H1 (cell line): ENCODE data around the gene SLC38A10. TPM values are rescaled to one million over a fixed set of nuclear protein-coding genes. Genes with fewer than 3 reads are reported as not detected.

Experiments used
- CTCF ChIA-PET: fragments of 300-600 bp; sonication (Branson Sonifier 250); formaldehyde crosslinking; loops from one replicate; lab custom pipeline; 2021; ENCODE audit not compliant: partially characterized antibody; lab: Charles Lee
- POLR2A ChIA-PET: fragments of 300-600 bp; sonication (Branson Sonifier 250); formaldehyde crosslinking; loops from one replicate; lab custom pipeline; 2021; ENCODE audit warnings: inconsistent platforms; ENCODE audit not compliant: partially characterized antibody; lab: Charles Lee
- DNase-seq, 2 experiments: peaks; one replicate each; pipeline versions ENCODE4 v3.0.0 to v3.0.0-alpha.2; 2010 to 2022; ENCODE audit warnings: low spot score in 2 of 2, low read depth in 1 of 2, mixed read lengths in 1 of 2
- FAIRE-seq: peaks from 2 replicates; lab custom pipeline; 2011; peaks lifted over from hg19 to GRCh38; lab: Jason Lieb, UNC
- H2AFZ ChIP-seq: 2 replicates; pipeline ENCODE4 v1.8.1; 2012; ENCODE audit warnings: low read length, inconsistent platforms
- H2AK5ac ChIP-seq: 2 replicates; pipeline ENCODE4 v1.6.1; 2013; ENCODE audit warnings: low read depth, low read length
- H2BK120ac ChIP-seq: replicated peaks from 2 replicates; pipeline ENCODE3; 2013; ENCODE audit warnings: low read depth, low read length, inconsistent platforms
- H2BK12ac ChIP-seq: 2 replicates; pipeline ENCODE4 v1.6.1; 2013; ENCODE audit warnings: low read depth, low read length
- H2BK15ac ChIP-seq: 2 replicates; pipeline ENCODE4 v1.6.1; 2013; ENCODE audit warnings: low read length
- H2BK20ac ChIP-seq: 2 replicates; pipeline ENCODE4 v1.6.1; 2013; ENCODE audit warnings: low read length
- H2BK5ac ChIP-seq: 2 replicates; pipeline ENCODE4 v1.6.1; 2013; ENCODE audit warnings: low read depth, low read length
- H3K14ac ChIP-seq: 2 replicates; pipeline ENCODE4 v1.6.1; 2013; ENCODE audit warnings: inconsistent platforms; ENCODE audit not compliant: insufficient read length
- H3K18ac ChIP-seq: 2 replicates; pipeline ENCODE4 v1.6.1; 2013; ENCODE audit warnings: low read length; ENCODE audit errors: extremely low read depth
- H3K23ac ChIP-seq: 2 replicates; pipeline ENCODE4 v1.6.1; 2013; ENCODE audit warnings: inconsistent platforms; ENCODE audit not compliant: insufficient read length
- H3K23me2 ChIP-seq: 2 replicates; pipeline ENCODE4 v1.6.1; 2013; ENCODE audit warnings: low read depth, low read length
- H3K27ac ChIP-seq: 2 replicates; pipeline ENCODE4 v1.6.1; 2011; ENCODE audit warnings: low read depth, low read length, inconsistent platforms
- H3K27me3 ChIP-seq, 4 experiments: replicated peaks in 1 of 4; 1 replicate in 1 of 4; 2 replicates in 3 of 4; pipeline versions ENCODE4 v1.6.1 to v1.8.1; 2011 to 2013; ENCODE audit warnings: low read length in 3 of 4, mild to moderate bottlenecking in 3 of 4, inconsistent platforms in 2 of 4, mixed read lengths in 2 of 4, moderate library complexity in 1 of 4; ENCODE audit not compliant: control insufficient read depth in 3 of 4, insufficient read depth in 3 of 4; ENCODE audit errors: extremely low read depth in 1 of 4
- H3K36me3 ChIP-seq, 4 experiments: 2 replicates each; pipeline versions ENCODE4 v1.6.1 to v1.8.1; 2011 to 2013; ENCODE audit warnings: mild to moderate bottlenecking in 4 of 4, low read length in 3 of 4, moderate library complexity in 2 of 4, control low read depth in 1 of 4, inconsistent platforms in 1 of 4; ENCODE audit not compliant: insufficient read depth in 4 of 4, control insufficient read depth in 2 of 4
- H3K4ac ChIP-seq: replicated peaks from 2 replicates; pipeline ENCODE3; 2013; ENCODE audit warnings: low read length, low read depth, mixed read lengths, inconsistent platforms; ENCODE audit not compliant: insufficient read length
- H3K4me1 ChIP-seq, 4 experiments: replicated peaks in 1 of 4; 1 replicate in 1 of 4; 2 replicates in 3 of 4; pipeline versions ENCODE4 v1.6.1 to v1.8.1; 2011 to 2013; ENCODE audit warnings: low read length in 3 of 4, inconsistent platforms in 2 of 4, mixed read lengths in 1 of 4; ENCODE audit not compliant: insufficient read depth in 4 of 4, control insufficient read depth in 3 of 4
- H3K4me2 ChIP-seq, 2 experiments: 2 replicates each; pipeline versions ENCODE4 v1.6.1 to v1.8.1; 2011 to 2013; ENCODE audit warnings: low read depth in 2 of 2, low read length in 2 of 2, control low read depth in 1 of 2, inconsistent platforms in 1 of 2, mild to moderate bottlenecking in 1 of 2; ENCODE audit not compliant: insufficient read depth in 1 of 2
- H3K4me3 ChIP-seq, 4 experiments: fragments of 200-600, 300-600 bp in 1 of 4; sonication (generic), shearing (Covaris generic), sonication (Bioruptor Twin) in 1 of 4; 2 replicates each; pipeline versions ENCODE4 v1.5.1 to v1.8.1; 2011 to 2016; ENCODE audit warnings: low read length in 4 of 4, low read depth in 3 of 4, control low read depth in 2 of 4, inconsistent platforms in 2 of 4, mild to moderate bottlenecking in 2 of 4, mixed read lengths in 1 of 4, moderate library complexity in 1 of 4; ENCODE audit not compliant: insufficient read depth in 2 of 4; ENCODE audit errors: extremely low read depth in 1 of 4
- H3K56ac ChIP-seq: replicated peaks from 2 replicates; pipeline ENCODE3; 2013; ENCODE audit warnings: low read depth, mild to moderate bottlenecking, mixed read lengths, low read length, inconsistent platforms; ENCODE audit not compliant: insufficient read length
- H3K79me1 ChIP-seq: 2 replicates; pipeline ENCODE4 v1.6.1; 2013; ENCODE audit warnings: low read depth, low read length, control low read depth
- H3K79me2 ChIP-seq, 2 experiments: 2 replicates each; pipeline versions ENCODE4 v1.6.1 to v1.8.1; 2012 to 2013; ENCODE audit warnings: low read length in 2 of 2, mild to moderate bottlenecking in 2 of 2, inconsistent platforms in 1 of 2; ENCODE audit not compliant: insufficient read depth in 2 of 2, control insufficient read depth in 1 of 2
- H3K9ac ChIP-seq, 4 experiments: replicated peaks in 1 of 4; 1 replicate in 1 of 4; 2 replicates in 3 of 4; pipeline versions ENCODE4 v1.6.1 to v1.8.1; 2011 to 2013; ENCODE audit warnings: low read depth in 3 of 4, low read length in 3 of 4, control low read depth in 2 of 4, mild to moderate bottlenecking in 2 of 4, moderate library complexity in 2 of 4, inconsistent platforms in 1 of 4; ENCODE audit errors: extremely low read depth in 1 of 4
- H3K9me3 ChIP-seq, 2 experiments: 2 replicates each; pipeline versions ENCODE4 v1.6.1 to v1.8.1; 2012 to 2013; ENCODE audit warnings: mild to moderate bottlenecking in 2 of 2, moderate library complexity in 2 of 2, control low read depth in 1 of 2, inconsistent platforms in 1 of 2, low read depth in 1 of 2, low read length in 1 of 2, mixed read lengths in 1 of 2; ENCODE audit not compliant: insufficient read depth in 2 of 2
- H4K20me1 ChIP-seq, 2 experiments: replicated peaks in 1 of 2; 2 replicates each; pipeline versions ENCODE3 to v1.8.1; 2011 to 2013; ENCODE audit warnings: inconsistent platforms in 2 of 2, low read length in 2 of 2, mild to moderate bottlenecking in 1 of 2; ENCODE audit not compliant: insufficient read depth in 2 of 2, control insufficient read depth in 1 of 2
- H4K5ac ChIP-seq: 2 replicates; pipeline ENCODE4 v1.6.1; 2013; ENCODE audit warnings: low read length, low read depth, mixed read lengths, inconsistent platforms; ENCODE audit not compliant: insufficient read length
- H4K8ac ChIP-seq: 2 replicates; pipeline ENCODE4 v1.8.0; 2013; ENCODE audit warnings: mild to moderate bottlenecking, moderate library complexity, low read length, inconsistent platforms; ENCODE audit not compliant: insufficient read depth; ENCODE audit errors: extremely low read depth
- H4K91ac ChIP-seq: replicated peaks from 2 replicates; pipeline ENCODE3; 2013; ENCODE audit warnings: low read length, mixed read lengths, inconsistent platforms; ENCODE audit not compliant: insufficient read length
- KDM4A ChIP-seq: IDR thresholded peaks from one replicate; pipeline ENCODE4 v1.7.1; 2012; ENCODE audit warnings: low read depth, mild to moderate bottlenecking, moderate library complexity, low read length, inconsistent platforms; ENCODE audit not compliant: severe bottlenecking
- RAD21 ChIP-seq, 2 experiments: IDR thresholded peaks in 1 of 2; conservative IDR thresholded peaks in 1 of 2; 2 replicates each; pipeline ENCODE4 v1.6.1; 2011; ENCODE audit warnings: low read depth in 2 of 2, low read length in 2 of 2, improper control_type of control experiment in 1 of 2, inconsistent platforms in 1 of 2, mild to moderate bottlenecking in 1 of 2, moderate library complexity in 1 of 2
- SRF ChIP-seq: IDR thresholded peaks from 2 replicates; pipeline ENCODE4 v1.6.1; 2011; ENCODE audit warnings: mild to moderate bottlenecking, low read depth, low read length, moderate library complexity
- TBP ChIP-seq: IDR thresholded peaks from 2 replicates; pipeline ENCODE4 v1.6.1; 2011; ENCODE audit warnings: low read depth, low read length, improper control_type of control experiment
- WGBS, 2 experiments: shearing (Covaris generic) in 1 of 2; methylation state at CpG; one replicate each; pipeline versions ENCODE4 v1.1.6 to v1.1.7; 2013 to 2015; ENCODE audit warnings: low lambda C conversion rate in 2 of 2, mixed read lengths in 2 of 2, inconsistent platforms in 1 of 2, low coverage in 1 of 2, missing lambda C conversion rate in 1 of 2; ENCODE audit not compliant: insufficient replicate concordance in 2 of 2, insufficient coverage in 1 of 2, insufficient read length in 1 of 2; ENCODE audit errors: extremely low coverage in 1 of 2, missing lambda C conversion rate in 1 of 2; 5-methylcytosine and 5-hydroxymethylcytosine counted together
- polyA plus RNA-seq, 7 experiments: library from polyadenylated mRNA; depleted of rRNA in 3 of 7; stranded (reverse) in 5 of 7; unstranded in 2 of 7; fragments of >200 nt in 5 of 7; fragments of 200-250 nt in 2 of 7; gene quantifications; 1 replicate in 5 of 7; 2 replicates in 1 of 7; 4 replicates in 1 of 7; pipeline versions ENCODE4 v1.2.1 to v1.2.3, GENCODE V29; 2011 to 2013; ENCODE audit warnings: missing spikeins in 2 of 7, mixed read lengths in 2 of 7
- total RNA-seq: library from RNA; stranded (reverse); fragmentation: NEBNext Ultra II Directional; extraction: Animal tissue kit (Norgen Biotek cat#: 25700); gene quantifications from 2 replicates; pipeline ENCODE4 v1.2.1, GENCODE V29; 2021
- TF ChIP-seq, protein P1 (sequence below), 3 experiments: IDR thresholded peaks; 1 replicate in 2 of 3; 2 replicates in 1 of 3; pipeline versions ENCODE4 v1.5.1 to v1.6.1; 2011; ENCODE audit warnings: low read length in 3 of 3, mild to moderate bottlenecking in 3 of 3, inconsistent platforms in 2 of 3, low read depth in 1 of 3, moderate library complexity in 1 of 3; ENCODE audit not compliant: insufficient read depth in 1 of 3; ENCODE audit errors: control extremely low read depth in 1 of 3
- TF ChIP-seq, protein P2 (sequence below): IDR thresholded peaks from 2 replicates; pipeline ENCODE4 v1.6.1; 2012; ENCODE audit warnings: low read length, inconsistent platforms
- TF ChIP-seq, protein P3 (sequence below): IDR thresholded peaks from 2 replicates; pipeline ENCODE4 v1.6.1; 2011; ENCODE audit warnings: low read depth, mild to moderate bottlenecking, low read length; ENCODE audit not compliant: insufficient read depth

Gene SLC38A10
- total and polyA plus RNA-seq, 2 of the 8 experiments (the other 6 are each of a cell fraction or from before 2014, with no cell fraction given) = 26.4 to 41.0 TPM

- no peak overlapping the region for H3K9ac ChIP-seq
- no peak overlapping the region for H3K4ac ChIP-seq
- H4K91ac ChIP-seq = no peak overlapping the region
- 89% methylated on average over 11 of the region's 11 CpGs; no CpG with 5 or more reads in 1 of the 2 experiments for WGBS, 2 experiments
- H3K27ac ChIP-seq = no peak overlapping the region
- no peaks in the 10 kb centered on the region for H3K9me3 ChIP-seq
- no peak overlapping the region for H2BK12ac ChIP-seq
- H4K5ac ChIP-seq = no peak overlapping the region
- H3K18ac ChIP-seq = no peak overlapping the region
- peaks cover 13 to 14% of the 10 kb centered on the region in 2 experiments for H4K20me1 ChIP-seq
- H3K79me1 ChIP-seq = peaks cover 3% of the 10 kb centered on the region
- no peak overlapping the region for H3K4me2 ChIP-seq
- H3K36me3 ChIP-seq = peaks cover 0 to 16% (median 3%) of the 10 kb centered on the region in 4 experiments; a peak in 3 of 8 replicates
- no peak overlapping the region for H3K23ac ChIP-seq
- no peaks in the 10 kb centered on the region for H3K79me2 ChIP-seq
- H3K14ac ChIP-seq = no peak overlapping the region
- H2BK20ac ChIP-seq = no peak overlapping the region
- ChIA-PET POLR2A (interaction anchor here (1.1 kb wide), 1 partner anchor 9 kb away, joined by 3 read pairs; no protein-coding TSS in a partner anchor), CTCF (interaction anchor here (1.4 to 1.6 kb wide), 2 partner anchors 15 to 246 kb away, joined by 5 to 6 read pairs; no protein-coding TSS in a partner anchor)
- H2BK15ac ChIP-seq = no peak overlapping the region
- H3K56ac ChIP-seq = no peak overlapping the region
- no peaks in the 10 kb centered on the region for H3K27me3 ChIP-seq
- no peak overlapping the region for H2AFZ ChIP-seq
- 0 out of 7 replicates have a peak, but pooled peaks cover 0 to under 1% (median 0%) of the 10 kb centered on the region in 4 experiments for H3K4me1 ChIP-seq
- H2BK120ac ChIP-seq = no peak overlapping the region
- no peak overlapping the region for H3K4me3 ChIP-seq
- no peaks in the 10 kb centered on the region for H3K23me2 ChIP-seq
- DNase-seq = no peak
- H4K8ac ChIP-seq = no peak overlapping the region
- H2AK5ac ChIP-seq = no peak overlapping the region
- 0 out of 2 replicates have a peak overlapping the region, but pooled peaks have one; percentile 56 for H2BK5ac ChIP-seq
- no peak for FAIRE-seq
- TF ChIP-seq, protein P1, sequence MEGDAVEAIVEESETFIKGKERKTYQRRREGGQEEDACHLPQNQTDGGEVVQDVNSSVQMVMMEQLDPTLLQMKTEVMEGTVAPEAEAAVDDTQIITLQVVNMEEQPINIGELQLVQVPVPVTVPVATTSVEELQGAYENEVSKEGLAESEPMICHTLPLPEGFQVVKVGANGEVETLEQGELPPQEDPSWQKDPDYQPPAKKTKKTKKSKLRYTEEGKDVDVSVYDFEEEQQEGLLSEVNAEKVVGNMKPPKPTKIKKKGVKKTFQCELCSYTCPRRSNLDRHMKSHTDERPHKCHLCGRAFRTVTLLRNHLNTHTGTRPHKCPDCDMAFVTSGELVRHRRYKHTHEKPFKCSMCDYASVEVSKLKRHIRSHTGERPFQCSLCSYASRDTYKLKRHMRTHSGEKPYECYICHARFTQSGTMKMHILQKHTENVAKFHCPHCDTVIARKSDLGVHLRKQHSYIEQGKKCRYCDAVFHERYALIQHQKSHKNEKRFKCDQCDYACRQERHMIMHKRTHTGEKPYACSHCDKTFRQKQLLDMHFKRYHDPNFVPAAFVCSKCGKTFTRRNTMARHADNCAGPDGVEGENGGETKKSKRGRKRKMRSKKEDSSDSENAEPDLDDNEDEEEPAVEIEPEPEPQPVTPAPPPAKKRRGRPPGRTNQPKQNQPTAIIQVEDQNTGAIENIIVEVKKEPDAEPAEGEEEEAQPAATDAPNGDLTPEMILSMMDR (IDR thresholded peaks at IDR 0.05; ENCODE audit: control extremely low read depth in 1 of 3, insufficient read depth in 1 of 3, low read depth in 1 of 3, low read length in 3 of 3) = no peak
- TF ChIP-seq, protein P2, sequence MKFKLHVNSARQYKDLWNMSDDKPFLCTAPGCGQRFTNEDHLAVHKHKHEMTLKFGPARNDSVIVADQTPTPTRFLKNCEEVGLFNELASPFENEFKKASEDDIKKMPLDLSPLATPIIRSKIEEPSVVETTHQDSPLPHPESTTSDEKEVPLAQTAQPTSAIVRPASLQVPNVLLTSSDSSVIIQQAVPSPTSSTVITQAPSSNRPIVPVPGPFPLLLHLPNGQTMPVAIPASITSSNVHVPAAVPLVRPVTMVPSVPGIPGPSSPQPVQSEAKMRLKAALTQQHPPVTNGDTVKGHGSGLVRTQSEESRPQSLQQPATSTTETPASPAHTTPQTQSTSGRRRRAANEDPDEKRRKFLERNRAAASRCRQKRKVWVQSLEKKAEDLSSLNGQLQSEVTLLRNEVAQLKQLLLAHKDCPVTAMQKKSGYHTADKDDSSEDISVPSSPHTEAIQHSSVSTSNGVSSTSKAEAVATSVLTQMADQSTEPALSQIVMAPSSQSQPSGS = no peak
- TF ChIP-seq KDM4A (no peak), RAD21 (IDR thresholded peaks at IDR 0.05 in 1 of 2, conservative IDR thresholded peaks at IDR 0.05 in 1 of 2; ENCODE audit: low read depth in 2 of 2, low read length in 2 of 2) (no peak), TBP (no peak), SRF (no peak)
- TF ChIP-seq, protein P3, sequence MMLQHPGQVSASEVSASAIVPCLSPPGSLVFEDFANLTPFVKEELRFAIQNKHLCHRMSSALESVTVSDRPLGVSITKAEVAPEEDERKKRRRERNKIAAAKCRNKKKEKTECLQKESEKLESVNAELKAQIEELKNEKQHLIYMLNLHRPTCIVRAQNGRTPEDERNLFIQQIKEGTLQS = no peak
Observed at GRCh38 chr17:81276781-81277180, 18.3 kb downstream of the SLC38A10 start.
